ENCODE results near the gene NCAM2. TPM values are rescaled to one million over a fixed set of nuclear protein-coding genes. Genes with fewer than 3 reads are reported as not detected.

Gene NCAM2
- total and polyA plus RNA-seq, 2 experiments from 2014 or later: 0.36 to 0.83 TPM

- TF ChIP-seq ZNF462 (CRISPR knock-in tag; IDR thresholded peaks at IDR 0.05) (no peak), ZNF331 (CRISPR knock-in tag; IDR thresholded peaks at IDR 0.05; ENCODE audit: low read depth) (no peak), ETS1 (IDR thresholded peaks at IDR 0.05) (no peak), POLR2AphosphoS5 (IDR thresholded peaks at IDR 0.05; ENCODE audit: low read depth) (no peak), ZNF114 (CRISPR knock-in tag; IDR thresholded peaks at IDR 0.05) (no peak), JUNB (IDR thresholded peaks at IDR 0.05; ENCODE audit: unreplicated experiment) (no peak)
Measured at GRCh38 chr21:21182401-21183010, 184.3 kb downstream of the NCAM2 start (continued).

- Mint-ChIP-seq H3K9me3 (no peaks in the 10 kb centered on the region), H3K27ac (no peak overlapping the region), H3K4me1 (no peaks in the 10 kb centered on the region), H3K36me3 (ENCODE audit: low read depth) (no peaks in the 10 kb centered on the region), H3K4me3 (no peak overlapping the region), H3K27me3 (ENCODE audit: insufficient read depth, low read depth, poor library complexity) (no peaks in the 10 kb centered on the region)
- Histone ChIP-seq H3K9me2 (ENCODE audit: insufficient read depth) (no peaks in the 10 kb centered on the region), H3K4me2 (no peak overlapping the region), H4K20me1 (replicated peaks; ENCODE audit: insufficient read depth) (no peaks in the 10 kb centered on the region), H3F3A (replicated peaks; ENCODE audit: low read depth) (no peaks in the 10 kb centered on the region), H3K27ac (ENCODE audit: low read depth) (no peak overlapping the region), H3K27me3 (ENCODE audit: insufficient read depth) (no peaks in the 10 kb centered on the region), H2AFZ (no peak overlapping the region), H3K36me3 (ENCODE audit: insufficient read depth) (no peaks in the 10 kb centered on the region), H3K4me3 (no peak overlapping the region), H3K4me1 (ENCODE audit: insufficient read depth) (no peaks in the 10 kb centered on the region), H3K79me2 (replicated peaks; ENCODE audit: insufficient read depth) (no peaks in the 10 kb centered on the region)
- DNase-seq (ENCODE audit: low spot score): no peak
- no peak for ATAC-seq
- no peak for TF ChIP-seq ZNF114 (CRISPR knock-in tag; IDR thresholded peaks at IDR 0.05)
- TF ChIP-seq EZH2 (IDR thresholded peaks at IDR 0.05; ENCODE audit: low read depth, unreplicated experiment): no peak
- no peak for TF ChIP-seq EZH2phosphoT487 (IDR thresholded peaks at IDR 0.05; ENCODE audit: unreplicated experiment)
- no peak for TF ChIP-seq NANOG (IDR thresholded peaks at IDR 0.05; ENCODE audit: borderline replicate concordance)
- TF ChIP-seq CTCF (conservative IDR thresholded peaks at IDR 0.05; ENCODE audit: low read depth in 2 of 2): no peak
- no peak for TF ChIP-seq POLR2AphosphoS5 (IDR thresholded peaks at IDR 0.05; ENCODE audit: low read depth)
- TF ChIP-seq REST (IDR thresholded peaks at IDR 0.05; ENCODE audit: unreplicated experiment): no peak
- no peak for TF ChIP-seq ETS1 (IDR thresholded peaks at IDR 0.05)
Measured at GRCh38 chr21:21183092-21183491, 184.9 kb downstream of the NCAM2 start.

All from GM23338 (cell line).